OCI-LY1 (cell line): ENCODE measurements around the gene MYO16.

Source experiments
- H2AFZ ChIP-seq: fragments of 200-600 bp; sonication (generic), shearing (Covaris generic); 2 replicates; pipeline ENCODE4 v1.6.0; 2014; ENCODE audit warnings: antibody characterized with exemption, mild to moderate bottlenecking, low read length
- H3F3A ChIP-seq: fragments of 200-600 bp; sonication (generic), shearing (Covaris generic); 2 replicates; pipeline ENCODE4 v1.6.0; 2014; ENCODE audit warnings: mild to moderate bottlenecking, antibody characterized with exemption, low read length, moderate library complexity; ENCODE audit not compliant: insufficient read depth
- H3K27ac ChIP-seq: fragments of 200-600 bp; sonication (generic); 2 replicates; pipeline ENCODE4 v1.5.1; 2014; ENCODE audit warnings: low read length, mixed run types, mild to moderate bottlenecking, low read depth; ENCODE audit not compliant: poor library complexity, severe bottlenecking
- H3K27me3 ChIP-seq: fragments of 200-600 bp; sonication (generic); 2 replicates; pipeline ENCODE4 v1.6.0; 2014; ENCODE audit warnings: antibody characterized with exemption, mild to moderate bottlenecking, low read length, moderate library complexity; ENCODE audit not compliant: insufficient read depth
- H3K36me3 ChIP-seq: fragments of 200-600 bp; sonication (generic); 2 replicates; pipeline ENCODE4 v1.6.1; 2014; ENCODE audit warnings: mild to moderate bottlenecking, antibody characterized with exemption, low read length, moderate library complexity, mixed read lengths; ENCODE audit not compliant: insufficient read depth
- H3K4me1 ChIP-seq: fragments of 200-600 bp; sonication (generic); 2 replicates; pipeline ENCODE4 v1.5.1; 2014; ENCODE audit warnings: mild to moderate bottlenecking, low read length, moderate library complexity; ENCODE audit not compliant: insufficient read depth, severe bottlenecking
- H3K4me2 ChIP-seq: fragments of 200-600 bp; sonication (generic), shearing (Covaris generic); 2 replicates; pipeline ENCODE4 v1.6.1; 2014; ENCODE audit warnings: low read length
- H3K4me3 ChIP-seq: fragments of 200-600 bp; sonication (generic); 2 replicates; pipeline ENCODE4 v1.5.1; 2014; ENCODE audit warnings: low read length, low read depth, mild to moderate bottlenecking, mixed read lengths; ENCODE audit not compliant: poor library complexity, severe bottlenecking
- H3K79me2 ChIP-seq: fragments of 200-600 bp; shearing (Covaris generic); 2 replicates; pipeline ENCODE4 v1.6.1; 2016; ENCODE audit warnings: mixed run types, low read length, mixed read lengths; ENCODE audit not compliant: insufficient read depth
- H3K9ac ChIP-seq: fragments of 200-600 bp; sonication (generic), shearing (Covaris generic); 2 replicates; pipeline ENCODE4 v1.6.1; 2014; ENCODE audit warnings: mild to moderate bottlenecking, low read length, mixed read lengths
- H3K9me2 ChIP-seq: fragments of 200-600 bp; sonication (generic), shearing (Covaris generic); 2 replicates; pipeline ENCODE4 v1.6.1; 2014; ENCODE audit warnings: low read depth, mild to moderate bottlenecking, low read length, mixed read lengths
- H3K9me3 ChIP-seq: fragments of 200-600 bp; shearing (Covaris generic); 2 replicates; pipeline ENCODE4 v1.6.1; 2014; ENCODE audit warnings: low read length, mixed read lengths
- H4K20me1 ChIP-seq: fragments of 200-600 bp; sonication (generic), shearing (Covaris generic); 2 replicates; pipeline ENCODE4 v1.6.0; 2016; ENCODE audit warnings: mild to moderate bottlenecking, low read length; ENCODE audit not compliant: insufficient read depth
- EZH2 ChIP-seq: fragments of 200-600 bp; sonication (generic), shearing (Covaris generic); IDR thresholded peaks from 2 replicates; pipeline ENCODE4 v1.8.0; 2017; ENCODE audit warnings: borderline replicate concordance, mixed run types, mild to moderate bottlenecking, antibody characterized with exemption, low read length, moderate library complexity, mixed read lengths
- TF ChIP-seq, protein P1 (sequence below): fragments of 200-600 bp; sonication (generic), shearing (Covaris generic); IDR thresholded peaks from 2 replicates; pipeline ENCODE4 v1.5.1; 2017; ENCODE audit warnings: mild to moderate bottlenecking, antibody characterized with exemption, low read length, moderate library complexity, mixed read lengths

Gene MYO16

GRCh38 chr13:109136873-109137272, 507.5 kb downstream of the MYO16 start:
- H3F3A ChIP-seq: no peaks in the 10 kb centered on the region
- no peak for TF ChIP-seq EZH2
- TF ChIP-seq, protein P1, sequence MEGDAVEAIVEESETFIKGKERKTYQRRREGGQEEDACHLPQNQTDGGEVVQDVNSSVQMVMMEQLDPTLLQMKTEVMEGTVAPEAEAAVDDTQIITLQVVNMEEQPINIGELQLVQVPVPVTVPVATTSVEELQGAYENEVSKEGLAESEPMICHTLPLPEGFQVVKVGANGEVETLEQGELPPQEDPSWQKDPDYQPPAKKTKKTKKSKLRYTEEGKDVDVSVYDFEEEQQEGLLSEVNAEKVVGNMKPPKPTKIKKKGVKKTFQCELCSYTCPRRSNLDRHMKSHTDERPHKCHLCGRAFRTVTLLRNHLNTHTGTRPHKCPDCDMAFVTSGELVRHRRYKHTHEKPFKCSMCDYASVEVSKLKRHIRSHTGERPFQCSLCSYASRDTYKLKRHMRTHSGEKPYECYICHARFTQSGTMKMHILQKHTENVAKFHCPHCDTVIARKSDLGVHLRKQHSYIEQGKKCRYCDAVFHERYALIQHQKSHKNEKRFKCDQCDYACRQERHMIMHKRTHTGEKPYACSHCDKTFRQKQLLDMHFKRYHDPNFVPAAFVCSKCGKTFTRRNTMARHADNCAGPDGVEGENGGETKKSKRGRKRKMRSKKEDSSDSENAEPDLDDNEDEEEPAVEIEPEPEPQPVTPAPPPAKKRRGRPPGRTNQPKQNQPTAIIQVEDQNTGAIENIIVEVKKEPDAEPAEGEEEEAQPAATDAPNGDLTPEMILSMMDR: no peak
- no peak overlapping the region for H3K27ac ChIP-seq
- H3K9ac ChIP-seq: no peak overlapping the region
- H3K79me2 ChIP-seq: no peaks in the 10 kb centered on the region
- H3K36me3 ChIP-seq: no peaks in the 10 kb centered on the region
- H3K4me3 ChIP-seq: no peak overlapping the region
- no peaks in the 10 kb centered on the region for H3K9me2 ChIP-seq
- no peaks in the 10 kb centered on the region for H4K20me1 ChIP-seq
- H3K27me3 ChIP-seq: no peaks in the 10 kb centered on the region
- peaks cover 2% of the 10 kb centered on the region for H3K4me1 ChIP-seq
- H3K9me3 ChIP-seq: peaks cover 4% of the 10 kb centered on the region; the same call in 1 of the 2 replicates
- H3K4me2 ChIP-seq: no peak overlapping the region
- H2AFZ ChIP-seq: no peak overlapping the region

GRCh38 chr13:109139346-109139745, 509.9 kb downstream of the MYO16 start:
- Histone ChIP-seq H3K4me2 (no peak overlapping the region), H3K9me2 (no peaks in the 10 kb centered on the region), H3K9ac (no peak overlapping the region), H3K27ac (no peak overlapping the region), H3K9me3 (peaks cover 4% of the 10 kb centered on the region; the same call in 1 of the 2 replicates), H3K4me1 (no peaks in the 10 kb centered on the region), H3K36me3 (no peaks in the 10 kb centered on the region), H2AFZ (no peak overlapping the region), H3K27me3 (no peaks in the 10 kb centered on the region), H3K79me2 (no peaks in the 10 kb centered on the region), H3K4me3 (no peak overlapping the region), H4K20me1 (no peaks in the 10 kb centered on the region), H3F3A (no peaks in the 10 kb centered on the region)
- no peak for TF ChIP-seq EZH2
- TF ChIP-seq, protein P1: no peak

DNA sequence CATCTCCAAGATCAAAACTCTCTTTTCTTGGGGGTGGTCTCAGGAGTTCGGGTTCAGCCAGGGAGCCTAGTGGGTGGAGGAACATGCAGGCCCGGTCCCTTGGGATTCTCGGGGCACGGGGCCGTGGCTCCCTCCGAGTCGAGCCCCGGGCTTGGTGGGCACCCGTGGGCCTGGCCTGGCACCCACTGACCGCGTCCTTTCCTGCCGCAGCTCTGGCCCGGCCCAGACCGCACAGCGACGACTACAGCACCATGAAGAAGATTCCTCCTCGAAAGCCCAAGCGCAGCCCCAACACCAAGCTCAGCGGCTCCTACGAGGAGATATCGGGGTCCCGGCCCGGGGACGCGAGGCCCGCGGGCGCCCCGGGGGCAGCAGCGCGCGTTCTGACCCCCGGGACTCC, 510.6 kb downstream of the MYO16 start:
- Histone ChIP-seq H3K9ac (no peak overlapping the region), H3K4me2 (no peak overlapping the region), H3F3A (no peaks in the 10 kb centered on the region), H4K20me1 (no peaks in the 10 kb centered on the region), H3K9me3 (peaks cover 4% of the 10 kb centered on the region; the same call in 1 of the 2 replicates), H3K9me2 (no peaks in the 10 kb centered on the region), H3K4me3 (no peak overlapping the region), H3K4me1 (no peaks in the 10 kb centered on the region), H3K27ac (no peak overlapping the region), H2AFZ (no peak overlapping the region), H3K36me3 (no peaks in the 10 kb centered on the region), H3K79me2 (no peaks in the 10 kb centered on the region), H3K27me3 (no peaks in the 10 kb centered on the region)
- TF ChIP-seq, protein P1: no peak
- TF ChIP-seq EZH2: no peak
